Measurements from ENCODE around the gene CYTH4. TPM values are rescaled to one million over a fixed set of nuclear protein-coding genes. Genes with fewer than 3 reads are reported as not detected.

CYTH4 gene
- polyA plus RNA-seq, 6 donors from 2014 or later = 29.3 to 74.9 (median 46.1) TPM

Other genes starting within 250 kb of the CYTH4 start
- gene KCTD17, start 230.8 kb upstream of the CYTH4 start, polyA plus RNA-seq (ENCODE audit: low read depth in 6 of 6) = 10 to 100 TPM in 1 of 6 donors, 1 to 10 TPM in 5; 6.7 to 15.6 (median 9.5) TPM
- gene TMPRSS6, start 172.8 kb upstream of the CYTH4 start, polyA plus RNA-seq (ENCODE audit: low read depth in 6 of 6) = under 1 TPM in 1 of 6 donors, not detected in 5; 0.08 TPM
- 1 to 10 TPM in 4 of 6 donors, under 1 TPM in 2; 0.73 to 1.8 (median 1.2) TPM for gene IL2RB, start 132.6 kb upstream of the CYTH4 start, polyA plus RNA-seq (ENCODE audit: low read depth in 6 of 6)
- gene C1QTNF6, start 94.3 kb upstream of the CYTH4 start, polyA plus RNA-seq (ENCODE audit: low read depth in 6 of 6) = 1 to 10 TPM in 5 of 6 donors, not detected in 1; 1.1 to 2.0 (median 1.5) TPM
- gene SSTR3, start 70.0 kb upstream of the CYTH4 start, polyA plus RNA-seq (ENCODE audit: low read depth in 6 of 6) = under 1 TPM in 5 of 6 donors, not detected in 1; 0.08 to 0.63 (median 0.45) TPM
- 100 to 1,000 TPM; 671 to 842 (median 780) TPM for gene RAC2, start 38.2 kb upstream of the CYTH4 start, polyA plus RNA-seq (ENCODE audit: low read depth in 6 of 6)
- gene ELFN2, start 145.0 kb downstream of the CYTH4 start, polyA plus RNA-seq (ENCODE audit: low read depth in 6 of 6) = not detected
- gene MFNG, start 203.9 kb downstream of the CYTH4 start, polyA plus RNA-seq (ENCODE audit: low read depth in 6 of 6) = 100 to 1,000 TPM; 145 to 298 (median 186) TPM
- gene CARD10, start 236.9 kb downstream of the CYTH4 start, polyA plus RNA-seq (ENCODE audit: low read depth in 6 of 6) = not detected

Data from naive B cell (primary cell).